ENCODE data around the gene UBE2E2.

Gene UBE2E2

DNA sequence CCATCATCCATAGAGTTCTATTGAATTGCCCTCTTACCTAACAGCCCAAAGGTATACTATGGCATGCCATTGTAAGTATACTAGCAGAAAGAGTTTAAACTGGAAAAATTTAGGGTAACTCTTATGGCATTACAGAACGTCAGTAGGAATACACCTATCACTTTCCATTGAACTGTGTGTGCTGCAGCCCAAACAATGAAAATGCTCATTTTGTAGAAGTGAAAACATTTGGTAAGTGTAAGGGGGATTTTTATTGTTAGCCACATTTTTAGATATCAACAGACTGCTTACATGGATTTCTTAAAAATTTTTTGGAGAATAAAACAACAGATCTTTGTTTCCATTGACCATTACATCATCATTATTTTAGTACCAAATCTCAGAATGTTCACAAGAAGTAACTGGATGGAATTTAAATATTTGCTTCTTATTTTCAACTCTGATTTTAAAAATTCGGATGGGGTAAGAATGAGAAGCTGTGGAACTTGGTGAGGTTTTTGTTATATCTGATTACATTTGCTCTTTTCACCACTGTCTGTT, 245.9 kb downstream of the UBE2E2 start:
- Histone ChIP-seq H3K9me3 (ENCODE audit: insufficient read depth, low read length) (no peaks in the 10 kb centered on the region), H3K9ac (ENCODE audit: insufficient read length, low read depth) (no peak overlapping the region), H3K4me1 (ENCODE audit: insufficient read depth, insufficient read length) (no peaks in the 10 kb centered on the region), H3K27me3 (ENCODE audit: insufficient read depth, insufficient read length) (no peaks in the 10 kb centered on the region), H3K36me3 (ENCODE audit: insufficient read depth, insufficient read length, low read length) (no peaks in the 10 kb centered on the region), H3K4me3 (ENCODE audit: insufficient read length, low read depth) (no peak overlapping the region)
- no peak for DNase-seq (ENCODE audit: low read depth, low spot score)
- TF ChIP-seq ZNF274 (IDR thresholded peaks at IDR 0.05; ENCODE audit: low read depth, low read length) (no peak), SUZ12 (IDR thresholded peaks at IDR 0.05; ENCODE audit: extremely low read depth, insufficient read depth, insufficient read length) (no peak), YY1 (IDR thresholded peaks at IDR 0.05; ENCODE audit: insufficient read depth, insufficient read length) (no peak)

DNA sequence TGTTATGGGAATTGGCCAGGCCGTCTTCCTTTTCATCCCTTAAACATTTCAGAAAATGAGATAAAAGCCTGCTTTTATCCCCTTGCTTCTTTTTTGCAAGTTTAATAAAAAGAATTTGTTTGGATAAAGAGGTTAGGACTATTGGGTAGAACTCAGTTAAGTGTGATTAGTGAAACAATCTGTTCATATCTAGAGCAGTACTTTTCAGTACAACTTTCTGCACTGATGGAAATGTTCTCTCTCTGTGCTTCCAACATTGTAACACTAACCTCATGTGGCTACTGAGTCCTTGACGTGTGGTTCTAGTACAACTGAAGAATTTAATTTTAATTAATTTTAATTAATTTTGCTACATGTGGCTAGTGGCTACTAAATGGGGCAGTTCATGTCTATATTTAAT, 246.9 kb downstream of the UBE2E2 start:
- Histone ChIP-seq H3K9me3 (ENCODE audit: insufficient read depth, low read length) (no peaks in the 10 kb centered on the region), H3K4me3 (ENCODE audit: insufficient read length, low read depth) (no peak overlapping the region), H3K9ac (ENCODE audit: insufficient read length, low read depth) (no peak overlapping the region), H3K36me3 (ENCODE audit: insufficient read depth, insufficient read length, low read length) (no peaks in the 10 kb centered on the region), H3K27me3 (ENCODE audit: insufficient read depth, insufficient read length) (no peaks in the 10 kb centered on the region), H3K4me1 (ENCODE audit: insufficient read depth, insufficient read length) (no peaks in the 10 kb centered on the region)
- TF ChIP-seq YY1 (IDR thresholded peaks at IDR 0.05; ENCODE audit: insufficient read depth, insufficient read length) (no peak), SUZ12 (IDR thresholded peaks at IDR 0.05; ENCODE audit: extremely low read depth, insufficient read depth, insufficient read length) (no peak), ZNF274 (IDR thresholded peaks at IDR 0.05; ENCODE audit: low read depth, low read length) (no peak)
- DNase-seq (ENCODE audit: low read depth, low spot score) = no peak

DNA sequence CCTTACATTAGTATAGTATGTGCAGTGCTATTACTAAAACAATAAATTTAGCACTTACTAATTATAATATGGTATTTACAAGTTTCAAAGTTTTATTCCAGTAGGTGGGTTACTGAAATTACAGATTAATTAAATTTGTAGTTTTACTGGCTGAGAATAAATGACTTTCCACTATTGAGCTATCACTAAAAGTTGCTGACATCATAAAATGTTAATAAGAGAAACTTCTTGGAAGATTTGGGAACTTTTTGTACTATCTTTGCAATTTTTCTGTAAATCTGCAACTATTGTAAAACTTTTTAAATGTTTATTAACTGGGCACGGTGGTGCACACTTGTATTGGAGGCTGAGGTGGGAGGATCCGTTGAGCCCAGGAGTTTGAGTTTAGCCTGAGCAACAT, 247.7 kb downstream of the UBE2E2 start:
- Histone ChIP-seq H3K36me3 (ENCODE audit: insufficient read depth, insufficient read length, low read length) (no peaks in the 10 kb centered on the region), H3K4me1 (ENCODE audit: insufficient read depth, insufficient read length) (no peaks in the 10 kb centered on the region), H3K27me3 (ENCODE audit: insufficient read depth, insufficient read length) (no peaks in the 10 kb centered on the region), H3K4me3 (ENCODE audit: insufficient read length, low read depth) (no peak overlapping the region), H3K9ac (ENCODE audit: insufficient read length, low read depth) (no peak overlapping the region), H3K9me3 (ENCODE audit: insufficient read depth, low read length) (no peaks in the 10 kb centered on the region)
- TF ChIP-seq ZNF274 (IDR thresholded peaks at IDR 0.05; ENCODE audit: low read depth, low read length) (no peak), SUZ12 (IDR thresholded peaks at IDR 0.05; ENCODE audit: extremely low read depth, insufficient read depth, insufficient read length) (no peak), YY1 (IDR thresholded peaks at IDR 0.05; ENCODE audit: insufficient read depth, insufficient read length) (no peak)
- DNase-seq (ENCODE audit: low read depth, low spot score) = no peak

DNA sequence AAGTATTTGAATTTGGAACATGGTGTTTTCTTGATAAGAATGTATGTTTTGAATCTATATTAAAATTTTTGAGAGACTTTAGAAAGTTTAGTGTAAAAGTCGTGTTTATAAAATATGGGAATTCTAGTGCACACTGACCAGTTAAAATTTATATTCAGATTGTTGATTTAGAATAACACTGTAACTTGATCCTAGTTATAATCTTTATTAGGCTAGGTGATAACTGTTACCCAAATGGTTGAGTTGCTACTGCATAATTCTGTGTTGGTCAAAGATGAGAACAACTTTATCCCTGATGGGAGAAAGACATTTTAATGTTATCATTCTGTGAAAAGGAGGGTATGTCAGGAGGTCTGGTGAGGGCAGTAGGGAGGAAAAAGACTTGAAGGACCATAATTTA, 249.3 kb downstream of the UBE2E2 start:
- no peaks in the 10 kb centered on the region for H3K36me3 ChIP-seq (ENCODE audit: insufficient read depth, insufficient read length, low read length)
- H3K9ac ChIP-seq (ENCODE audit: insufficient read length, low read depth) = no peak overlapping the region
- H3K27me3 ChIP-seq (ENCODE audit: insufficient read depth, insufficient read length) = no peaks in the 10 kb centered on the region
- H3K4me1 ChIP-seq (ENCODE audit: insufficient read depth, insufficient read length) = no peaks in the 10 kb centered on the region
- H3K4me3 ChIP-seq (ENCODE audit: insufficient read length, low read depth) = no peak overlapping the region
- no peak for DNase-seq (ENCODE audit: low read depth, low spot score)
- no peaks in the 10 kb centered on the region for H3K9me3 ChIP-seq (ENCODE audit: insufficient read depth, low read length)
- TF ChIP-seq SUZ12 (IDR thresholded peaks at IDR 0.05; ENCODE audit: extremely low read depth, insufficient read depth, insufficient read length) (no peak), ZNF274 (IDR thresholded peaks at IDR 0.05; ENCODE audit: low read depth, low read length) (no peak), YY1 (IDR thresholded peaks at IDR 0.05; ENCODE audit: insufficient read depth, insufficient read length) (no peak)

DNA sequence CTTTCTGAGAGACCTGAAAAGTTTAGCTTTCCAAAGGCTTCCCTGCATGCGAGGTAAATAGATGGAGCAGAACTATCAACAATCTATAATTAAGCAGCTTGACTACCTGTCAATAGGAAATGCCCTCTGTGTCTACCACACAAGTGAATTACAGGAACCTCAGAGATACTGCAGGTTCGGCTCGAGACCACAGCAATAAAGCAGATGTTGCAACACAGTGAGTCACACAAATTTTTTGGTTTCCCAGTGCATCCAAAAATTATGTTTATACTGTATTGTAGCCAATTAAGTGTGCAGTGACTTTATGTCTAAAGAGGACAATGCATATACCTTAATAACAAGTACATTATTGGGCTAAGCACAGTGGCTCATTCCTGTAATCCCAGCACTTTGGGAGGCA, 252.0 kb downstream of the UBE2E2 start:
- Histone ChIP-seq H3K4me1 (ENCODE audit: insufficient read depth, insufficient read length) (no peaks in the 10 kb centered on the region), H3K4me3 (ENCODE audit: insufficient read length, low read depth) (no peak overlapping the region), H3K9me3 (ENCODE audit: insufficient read depth, low read length) (no peaks in the 10 kb centered on the region), H3K9ac (ENCODE audit: insufficient read length, low read depth) (no peak overlapping the region), H3K36me3 (ENCODE audit: insufficient read depth, insufficient read length, low read length) (no peaks in the 10 kb centered on the region), H3K27me3 (ENCODE audit: insufficient read depth, insufficient read length) (no peaks in the 10 kb centered on the region)
- no peak for DNase-seq (ENCODE audit: low read depth, low spot score)
- TF ChIP-seq YY1 (IDR thresholded peaks at IDR 0.05; ENCODE audit: insufficient read depth, insufficient read length) (no peak), ZNF274 (IDR thresholded peaks at IDR 0.05; ENCODE audit: low read depth, low read length) (no peak), SUZ12 (IDR thresholded peaks at IDR 0.05; ENCODE audit: extremely low read depth, insufficient read depth, insufficient read length) (no peak)

DNA sequence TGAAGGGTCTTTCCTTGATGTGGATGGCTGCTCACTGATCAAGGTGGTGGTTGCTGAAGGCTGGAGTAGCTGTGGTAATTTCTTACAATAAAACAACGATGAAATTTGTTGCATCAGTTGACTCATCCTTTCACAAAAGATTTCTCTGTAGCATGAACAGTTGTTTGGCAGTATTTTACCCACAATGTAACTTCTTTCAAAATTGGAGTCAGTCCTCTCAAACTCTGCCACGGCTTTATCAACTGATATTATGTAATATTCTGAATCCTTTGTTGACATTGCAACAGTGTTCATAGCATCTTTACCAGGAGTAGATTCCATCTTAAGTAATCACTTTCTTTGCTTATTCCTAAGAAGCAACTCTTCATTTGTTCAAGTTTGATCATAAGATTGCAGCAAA, 252.6 kb downstream of the UBE2E2 start:
- H3K9me3 ChIP-seq (ENCODE audit: insufficient read depth, low read length) = no peaks in the 10 kb centered on the region
- H3K4me3 ChIP-seq (ENCODE audit: insufficient read length, low read depth) = no peak overlapping the region
- H3K36me3 ChIP-seq (ENCODE audit: insufficient read depth, insufficient read length, low read length) = no peaks in the 10 kb centered on the region
- H3K9ac ChIP-seq (ENCODE audit: insufficient read length, low read depth) = no peak overlapping the region
- no peak for DNase-seq (ENCODE audit: low read depth, low spot score)
- TF ChIP-seq SUZ12 (IDR thresholded peaks at IDR 0.05; ENCODE audit: extremely low read depth, insufficient read depth, insufficient read length) = no peak
- no peak for TF ChIP-seq YY1 (IDR thresholded peaks at IDR 0.05; ENCODE audit: insufficient read depth, insufficient read length)
- no peak for TF ChIP-seq ZNF274 (IDR thresholded peaks at IDR 0.05; ENCODE audit: low read depth, low read length)
- no peaks in the 10 kb centered on the region for H3K27me3 ChIP-seq (ENCODE audit: insufficient read depth, insufficient read length)
- no peaks in the 10 kb centered on the region for H3K4me1 ChIP-seq (ENCODE audit: insufficient read depth, insufficient read length)

DNA sequence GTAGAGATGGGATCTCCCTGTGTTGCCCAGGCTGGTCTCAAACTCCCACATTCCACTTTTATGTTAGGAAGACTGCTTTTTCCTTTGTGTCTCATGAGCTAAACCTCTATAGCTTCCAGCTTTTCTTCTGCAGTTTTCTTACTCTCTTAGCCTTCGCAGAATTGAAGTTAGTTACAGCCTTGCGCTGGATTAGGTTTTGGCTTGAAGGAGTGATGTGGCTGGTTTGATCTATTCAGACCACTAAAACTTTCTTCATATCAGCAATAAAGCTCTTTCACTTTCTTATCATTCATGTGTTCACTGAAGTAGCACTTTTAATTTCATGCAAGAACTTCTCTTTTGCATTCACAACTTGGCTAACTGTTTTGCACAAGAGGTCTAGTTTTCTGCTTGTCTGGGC, 254.6 kb downstream of the UBE2E2 start:
- H3K9ac ChIP-seq (ENCODE audit: insufficient read length, low read depth) = no peak overlapping the region
- TF ChIP-seq SUZ12 (IDR thresholded peaks at IDR 0.05; ENCODE audit: extremely low read depth, insufficient read depth, insufficient read length) = no peak
- no peak overlapping the region for H3K4me3 ChIP-seq (ENCODE audit: insufficient read length, low read depth)
- no peak for DNase-seq (ENCODE audit: low read depth, low spot score)
- H3K9me3 ChIP-seq (ENCODE audit: insufficient read depth, low read length) = no peaks in the 10 kb centered on the region
- H3K27me3 ChIP-seq (ENCODE audit: insufficient read depth, insufficient read length) = no peaks in the 10 kb centered on the region
- no peaks in the 10 kb centered on the region for H3K4me1 ChIP-seq (ENCODE audit: insufficient read depth, insufficient read length)
- H3K36me3 ChIP-seq (ENCODE audit: insufficient read depth, insufficient read length, low read length) = no peaks in the 10 kb centered on the region

DNA sequence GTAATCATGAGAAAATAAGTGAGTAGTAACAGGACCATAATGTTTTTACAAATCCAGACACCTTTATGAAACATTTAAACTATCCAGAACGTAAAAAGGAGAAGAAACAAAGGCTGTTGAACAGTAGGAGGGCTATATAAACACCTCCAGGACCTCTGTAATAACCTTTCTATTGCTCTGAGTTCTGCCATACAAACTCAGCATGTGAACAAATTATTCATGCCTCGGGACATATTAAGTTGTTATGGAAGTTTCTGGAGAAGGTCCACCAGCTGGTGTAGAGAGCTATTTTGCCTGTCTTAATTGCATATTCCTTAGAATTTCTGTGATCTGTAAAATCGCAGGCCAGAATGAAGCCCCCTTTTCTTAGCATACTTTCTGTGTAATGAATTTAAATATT, 256.3 kb downstream of the UBE2E2 start:
- Histone ChIP-seq H3K9ac (ENCODE audit: insufficient read length, low read depth) (no peak overlapping the region), H3K9me3 (ENCODE audit: insufficient read depth, low read length) (no peaks in the 10 kb centered on the region), H3K4me1 (ENCODE audit: insufficient read depth, insufficient read length) (no peaks in the 10 kb centered on the region), H3K4me3 (ENCODE audit: insufficient read length, low read depth) (no peak overlapping the region), H3K36me3 (ENCODE audit: insufficient read depth, insufficient read length, low read length) (no peaks in the 10 kb centered on the region), H3K27me3 (ENCODE audit: insufficient read depth, insufficient read length) (no peaks in the 10 kb centered on the region)
- DNase-seq (ENCODE audit: low read depth, low spot score) = no peak
- TF ChIP-seq YY1 (IDR thresholded peaks at IDR 0.05; ENCODE audit: insufficient read depth, insufficient read length) = no peak
- no peak for TF ChIP-seq ZNF274 (IDR thresholded peaks at IDR 0.05; ENCODE audit: low read depth, low read length)
- no peak for TF ChIP-seq SUZ12 (IDR thresholded peaks at IDR 0.05; ENCODE audit: extremely low read depth, insufficient read depth, insufficient read length)

Measured in NT2/D1 (cell line).